GM18498 (cell line): ENCODE results near the gene ARID1B.
A peak's percentile ranks its signal among the peaks of the same experiment; 100 is the strongest.

Experiments
- ATAC-seq: cut with Tn5 transposase; IDR thresholded peaks from one replicate; pipeline ENCODE4 v1.9.1; 2021; ENCODE audit warnings: mild to moderate bottlenecking, moderate library complexity; ENCODE audit not compliant: unreplicated experiment

ARID1B gene

DNA sequence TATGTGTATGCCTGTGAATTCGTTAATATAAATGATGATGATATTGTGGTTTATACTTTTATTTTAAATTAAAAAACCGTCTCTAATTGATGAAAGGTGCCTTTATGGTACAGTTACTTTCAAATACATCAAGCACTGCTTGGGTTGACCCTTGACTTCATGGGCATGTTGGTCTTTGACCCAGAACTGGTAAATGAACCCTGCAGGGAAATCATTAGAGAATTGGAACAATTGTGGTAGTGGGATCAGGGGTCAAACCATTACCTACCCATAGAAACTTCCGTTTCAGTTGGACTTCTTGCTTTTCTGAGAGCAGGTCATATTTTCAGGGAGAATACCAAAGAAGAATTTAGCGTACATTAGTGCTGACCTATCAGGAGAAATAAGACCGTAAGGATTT is 288.2 kb downstream of the ARID1B start:
- no peak for ATAC-seq

DNA sequence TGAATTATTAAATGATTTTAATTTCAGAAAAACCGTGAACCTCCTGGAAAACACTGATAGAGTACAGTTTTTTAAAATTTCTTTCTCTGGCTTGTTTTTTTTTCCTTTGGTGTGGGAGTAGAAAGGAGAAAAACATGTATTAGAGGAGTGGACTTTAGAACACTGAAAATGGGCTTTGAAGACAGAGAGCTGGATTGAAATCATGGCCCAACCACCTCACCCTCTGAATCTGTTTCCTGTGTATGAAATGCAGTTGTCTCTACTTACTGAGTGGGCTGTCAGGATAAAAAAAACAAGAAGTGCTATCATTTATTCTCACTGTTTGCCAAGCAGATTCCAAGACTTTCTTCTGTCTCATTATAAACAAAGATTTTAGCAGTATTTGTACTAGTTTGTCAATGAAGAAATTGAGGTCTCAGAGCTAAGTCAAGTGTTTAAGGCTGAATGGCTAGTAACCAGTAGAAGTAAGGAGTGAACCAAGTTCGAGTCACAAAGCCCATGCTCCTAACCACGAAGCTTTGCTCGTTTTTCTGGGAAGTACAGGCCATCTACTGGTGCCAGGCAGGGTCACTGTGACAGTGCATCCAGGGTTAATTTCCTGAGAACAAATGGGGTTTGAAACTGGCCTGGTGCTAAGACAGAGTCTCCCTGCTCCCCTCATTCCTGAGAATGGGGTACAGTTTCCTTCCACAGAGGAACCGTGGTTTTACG is 289.8 kb downstream of the ARID1B start:
- no peak for ATAC-seq

DNA sequence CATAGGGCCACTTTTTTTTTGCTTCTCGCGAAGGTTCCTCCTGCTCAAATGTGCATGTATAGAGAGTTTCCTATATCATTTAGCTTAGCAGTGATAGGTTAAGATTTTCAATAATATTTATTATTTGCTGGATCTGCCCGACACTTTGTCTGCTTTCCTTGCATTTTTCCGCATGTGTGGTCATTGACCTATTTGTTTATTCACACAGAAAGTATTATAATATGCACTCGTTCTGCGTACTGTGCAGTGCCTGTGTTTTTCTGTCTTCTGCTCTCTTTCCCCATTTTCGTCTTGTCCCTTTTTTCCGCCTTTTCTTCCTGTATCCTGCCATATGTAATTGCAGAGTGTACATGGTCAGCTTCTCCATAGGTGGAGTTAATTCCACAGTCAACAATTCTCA is 290.3 kb downstream of the ARID1B start:
- no peak for ATAC-seq

DNA sequence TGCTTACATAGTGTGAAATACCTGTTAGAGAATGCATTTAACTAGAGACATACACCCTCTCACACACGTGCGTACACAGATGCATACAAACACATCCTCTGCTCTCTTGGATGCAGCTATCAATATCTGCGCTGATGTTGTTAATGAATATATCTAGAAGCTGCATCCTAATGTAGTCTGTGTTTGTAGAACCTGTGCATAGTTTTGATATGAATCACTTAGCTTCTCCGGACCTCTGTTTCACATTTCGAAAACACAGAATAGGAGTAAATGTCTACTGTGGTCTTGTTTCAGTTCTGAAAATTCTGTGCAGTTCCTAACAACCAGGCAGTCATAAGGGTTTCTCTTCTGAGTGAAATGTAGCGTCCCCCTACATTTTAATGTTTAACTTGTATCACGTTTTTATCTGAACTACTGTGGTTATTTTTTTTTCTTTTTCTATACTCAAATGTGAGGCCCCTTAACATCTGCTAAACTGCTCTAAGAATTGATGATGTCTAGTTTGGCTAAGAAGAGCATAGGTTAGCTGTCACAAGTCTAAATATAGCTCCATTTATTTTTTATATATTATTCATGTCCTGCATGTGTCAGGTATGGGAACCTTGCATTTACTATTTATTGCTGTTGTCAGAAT is 291.6 kb downstream of the ARID1B start:
- ATAC-seq: peak; percentile 97

DNA sequence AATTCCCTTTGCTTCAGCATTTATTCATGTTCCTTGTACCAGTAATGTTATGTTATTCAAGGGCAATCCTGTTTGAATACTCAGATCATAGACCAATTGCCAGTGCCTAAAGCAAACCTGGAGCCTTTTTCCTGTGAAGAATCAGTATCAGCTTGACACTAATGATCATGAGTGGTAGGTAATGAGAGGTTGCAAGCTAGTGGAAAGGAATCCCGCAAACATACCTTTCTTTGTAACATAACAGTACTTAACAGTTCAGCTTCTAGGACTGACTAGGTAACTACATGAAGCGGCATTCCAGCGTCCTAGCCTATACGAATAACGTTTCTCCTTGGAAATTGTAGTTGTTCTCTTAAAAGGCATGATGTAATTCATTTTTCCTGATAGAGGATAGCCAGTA is 292.4 kb downstream of the ARID1B start:
- ATAC-seq: no peak

DNA sequence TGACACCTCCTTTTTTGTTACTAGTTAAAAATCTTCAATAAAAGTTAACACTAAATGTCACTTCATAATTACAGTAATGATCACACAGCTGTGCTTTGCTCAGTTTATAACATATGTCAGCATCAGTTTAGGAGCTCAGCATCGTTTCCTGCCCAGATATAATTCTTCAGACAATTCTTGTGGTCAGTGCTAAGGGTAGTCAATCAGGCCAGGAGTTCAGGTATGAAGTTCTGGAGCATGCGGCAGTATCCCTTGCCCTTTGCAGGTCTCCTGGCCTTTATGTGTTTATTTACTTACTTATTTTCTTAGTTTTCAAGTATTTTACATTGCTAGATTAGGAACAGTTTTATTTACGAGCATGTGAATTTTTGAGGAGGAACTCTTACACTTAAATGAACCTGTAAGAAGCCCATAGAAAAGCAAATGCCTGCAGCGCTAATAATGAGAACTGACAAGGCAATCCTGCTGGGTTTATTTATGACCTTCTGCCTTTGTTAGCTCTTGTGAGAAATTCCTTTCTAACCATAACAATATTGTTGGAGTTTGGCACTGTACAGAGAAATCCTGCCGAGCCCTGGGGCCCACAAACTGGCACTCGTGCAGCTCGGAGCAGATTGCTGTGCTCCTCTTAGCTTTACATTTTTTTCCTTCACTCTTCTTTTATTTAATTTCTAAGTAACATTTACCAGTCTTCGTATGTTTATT is 293.4 kb downstream of the ARID1B start:
- ATAC-seq: no peak

DNA sequence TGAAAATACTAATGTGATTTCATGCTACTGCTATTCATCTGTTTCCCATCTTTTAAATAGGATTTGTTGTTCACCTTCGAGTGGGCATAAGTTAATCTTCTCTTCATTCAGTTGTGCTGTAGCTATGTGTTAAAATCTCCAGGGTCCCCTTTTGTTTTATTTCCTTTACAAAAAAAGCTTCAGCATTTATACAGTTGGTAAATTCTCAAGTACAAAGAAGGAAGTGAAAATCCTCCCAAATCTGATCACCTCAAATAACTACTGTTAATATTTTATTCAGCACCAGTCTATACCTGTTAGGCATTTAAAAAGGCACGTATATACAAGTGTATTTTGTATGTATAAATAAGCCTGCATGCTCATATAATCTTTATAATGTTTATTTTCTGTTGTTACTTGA is 294.9 kb downstream of the ARID1B start:
- no peak for ATAC-seq

DNA sequence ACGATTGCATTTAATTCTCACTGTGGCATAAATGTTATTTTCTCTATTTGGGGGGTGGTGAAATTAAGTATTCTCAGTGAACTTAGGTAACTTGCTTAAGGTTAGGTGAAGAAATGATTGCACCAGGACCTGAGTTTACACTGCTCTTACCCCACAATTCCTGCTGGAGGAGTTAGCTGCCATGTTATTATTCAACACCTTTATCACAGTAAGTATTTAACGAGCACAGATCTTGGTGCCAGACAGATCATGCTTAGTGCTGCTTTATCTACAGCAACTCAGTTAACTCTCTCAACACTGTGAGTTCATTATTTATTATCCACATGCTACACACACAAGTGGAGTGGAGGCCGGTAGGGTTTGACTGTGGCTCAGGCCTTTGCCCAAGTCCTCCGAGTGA is 296.4 kb downstream of the ARID1B start:
- no peak for ATAC-seq

DNA sequence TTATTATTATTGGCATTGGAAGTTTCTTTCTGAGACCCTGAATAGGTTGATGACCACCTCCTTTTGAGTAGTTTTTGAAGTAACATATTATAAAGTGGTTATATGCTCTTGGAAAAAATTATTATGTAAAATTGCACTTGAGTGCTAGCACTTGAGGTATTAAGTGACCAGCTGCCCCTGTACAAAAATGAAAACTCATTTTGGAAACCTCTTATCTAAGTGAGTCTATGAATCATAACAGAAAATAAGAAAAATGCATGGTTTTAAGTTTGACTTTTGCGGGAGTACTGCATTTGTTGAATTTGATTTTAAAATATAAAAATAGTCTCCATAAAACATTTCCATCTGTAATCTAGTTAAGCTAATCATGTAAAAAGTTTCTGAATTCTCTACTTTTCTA is 297.8 kb downstream of the ARID1B start:
- ATAC-seq: no peak

DNA sequence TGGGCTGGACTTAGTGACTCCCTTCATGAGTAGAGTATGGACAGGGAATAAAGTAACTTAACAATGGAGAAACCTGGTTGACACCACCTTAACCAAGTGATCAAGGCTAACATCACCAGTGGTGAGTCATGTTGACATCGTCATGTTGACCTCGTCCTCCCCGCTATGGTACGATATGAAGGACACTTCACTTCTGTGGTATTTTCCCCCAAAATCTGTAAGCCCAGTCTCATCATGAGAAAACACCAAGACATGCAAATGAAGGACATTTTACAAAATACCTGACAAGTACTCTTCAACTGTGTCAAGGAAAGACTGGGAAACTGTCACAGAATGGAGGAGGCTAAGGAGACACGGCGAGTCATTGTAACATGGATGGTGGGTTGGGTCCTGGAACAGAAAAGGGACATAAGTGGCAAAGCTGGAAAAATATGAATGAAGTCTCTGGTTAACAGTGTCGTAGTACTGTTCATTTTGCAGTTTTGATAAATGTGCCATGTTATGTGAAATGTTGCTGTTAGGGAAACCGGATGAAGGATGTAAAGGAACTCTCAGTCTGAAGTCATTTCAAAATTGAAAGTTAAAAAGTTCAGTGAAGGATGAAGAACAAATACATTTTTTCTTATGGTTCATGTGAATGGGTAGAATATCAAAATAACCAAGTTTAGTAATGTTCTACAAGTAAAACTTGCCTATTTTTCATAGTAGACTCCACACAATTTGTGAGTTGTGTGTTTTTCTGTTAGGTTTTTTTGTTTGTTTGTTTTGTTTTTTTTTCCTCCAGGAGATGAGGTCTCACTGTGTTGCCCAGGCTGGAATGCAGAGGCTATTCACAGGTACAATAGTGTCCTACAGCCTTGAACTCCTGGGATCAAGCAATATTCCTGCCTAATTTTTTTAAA is 298.6 kb downstream of the ARID1B start:
- peak; percentile 85 for ATAC-seq

DNA sequence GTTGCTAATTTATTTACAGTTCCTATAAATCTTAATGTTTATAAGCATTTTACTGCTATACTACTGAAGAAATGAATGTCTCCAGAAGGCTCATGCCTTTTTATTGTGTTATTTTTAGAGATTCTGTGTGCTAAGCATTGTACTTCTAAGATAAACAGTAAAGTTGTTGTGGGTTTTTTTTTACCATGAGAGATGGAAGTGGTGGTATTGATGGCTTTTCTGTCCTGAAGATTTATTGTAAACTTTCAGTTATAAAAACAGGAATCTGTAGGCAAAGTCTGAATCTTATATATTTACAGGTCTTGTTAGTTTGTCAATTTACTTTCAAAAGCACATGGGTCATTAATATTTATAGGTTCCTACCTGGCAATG is 299.3 kb downstream of the ARID1B start:
- no peak for ATAC-seq

DNA sequence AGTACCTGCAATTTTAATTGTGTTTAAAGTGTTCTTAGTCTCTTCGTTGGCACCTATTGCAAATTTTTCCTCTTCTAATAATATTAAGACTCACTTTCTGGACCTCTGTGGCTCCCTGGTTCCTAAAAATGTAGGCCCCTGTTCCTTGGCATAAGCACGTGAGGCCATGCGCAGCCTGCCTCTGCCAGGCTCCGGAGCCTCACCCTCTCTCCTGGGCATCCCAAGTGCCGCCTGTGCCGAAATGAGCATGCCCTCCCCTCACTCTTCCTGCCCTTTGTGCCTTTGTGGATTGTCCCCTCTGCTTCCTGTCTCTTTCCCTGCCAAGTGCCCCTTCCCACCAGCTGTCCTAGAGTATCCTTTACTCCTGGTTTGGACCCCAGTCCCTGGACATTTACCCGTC is 300.1 kb downstream of the ARID1B start:
- no peak for ATAC-seq

DNA sequence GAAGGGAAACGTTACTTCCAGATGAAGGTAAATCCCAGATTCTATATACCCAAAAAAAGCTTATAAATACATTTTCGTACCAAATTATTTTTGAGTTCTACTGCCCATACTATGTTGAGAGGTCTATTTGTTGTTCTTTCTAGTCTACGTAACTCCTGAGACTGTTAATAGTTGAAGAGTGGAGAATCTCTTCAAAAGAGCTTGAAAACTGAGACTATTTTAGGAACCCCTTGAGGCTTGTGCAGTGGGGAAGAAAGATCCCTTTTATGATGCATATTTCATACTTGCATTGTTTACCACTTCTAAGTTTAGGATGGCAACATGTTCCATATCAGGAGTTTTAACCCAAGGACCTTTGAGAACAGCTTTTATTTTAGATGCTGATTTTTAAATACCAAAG is 301.1 kb downstream of the ARID1B start:
- ATAC-seq: no peak

DNA sequence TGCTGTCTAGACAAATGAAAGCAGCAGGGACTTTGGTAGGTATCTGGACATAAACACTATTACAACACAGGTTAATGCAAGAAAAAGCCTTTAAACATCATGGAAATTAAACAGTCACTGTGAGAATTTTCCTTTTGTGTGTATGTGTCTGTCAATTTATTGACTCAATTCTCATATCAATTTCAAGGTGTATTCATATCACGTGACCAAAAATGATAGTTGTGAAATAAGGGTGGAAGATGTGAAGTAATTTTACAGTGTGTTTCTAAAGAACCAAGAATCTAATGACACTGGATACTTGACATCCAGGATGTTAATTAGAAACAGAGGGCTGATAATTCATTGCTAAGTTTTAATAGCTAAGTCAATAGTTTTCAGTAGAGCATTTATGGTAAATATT is 302.1 kb downstream of the ARID1B start:
- ATAC-seq: no peak

DNA sequence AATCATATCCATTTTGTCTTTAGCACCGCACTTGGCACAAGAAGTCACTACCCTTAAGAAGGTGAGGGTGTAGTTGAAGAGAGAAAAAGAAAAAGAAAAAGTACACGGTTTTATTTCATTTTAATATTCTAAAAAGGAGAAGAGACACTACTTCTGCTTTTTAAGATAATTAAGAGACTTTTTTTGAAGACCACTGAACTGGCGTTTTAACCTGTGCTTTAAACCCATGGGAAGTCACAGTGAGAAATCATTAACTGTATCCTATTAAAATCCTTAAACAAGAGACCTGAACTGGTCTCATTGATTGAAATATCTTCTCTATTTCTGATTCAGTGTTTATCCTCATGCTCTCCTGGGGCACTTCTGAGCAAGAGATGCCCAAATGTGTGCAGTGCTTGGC is 302.6 kb downstream of the ARID1B start:
- no peak for ATAC-seq

DNA sequence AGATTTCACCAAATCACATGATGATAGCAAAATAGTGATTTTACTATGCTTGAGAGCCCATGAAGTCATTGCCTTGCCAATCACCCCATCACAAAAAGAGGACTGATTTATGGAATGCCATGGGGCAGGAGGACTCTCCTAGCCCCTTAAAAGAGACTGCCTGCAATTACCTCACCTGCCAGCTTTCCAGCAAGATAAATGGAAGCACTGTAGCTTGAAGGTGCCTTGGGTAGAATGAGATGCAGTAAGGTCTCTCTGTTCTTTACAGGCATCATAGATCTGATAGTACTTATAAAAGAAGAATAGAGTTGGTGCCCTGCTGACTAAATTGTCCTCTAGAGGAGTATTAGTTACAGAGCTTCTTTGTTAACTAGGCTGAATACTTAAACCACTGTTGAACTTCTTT is 303.8 kb downstream of the ARID1B start:
- ATAC-seq: no peak

DNA sequence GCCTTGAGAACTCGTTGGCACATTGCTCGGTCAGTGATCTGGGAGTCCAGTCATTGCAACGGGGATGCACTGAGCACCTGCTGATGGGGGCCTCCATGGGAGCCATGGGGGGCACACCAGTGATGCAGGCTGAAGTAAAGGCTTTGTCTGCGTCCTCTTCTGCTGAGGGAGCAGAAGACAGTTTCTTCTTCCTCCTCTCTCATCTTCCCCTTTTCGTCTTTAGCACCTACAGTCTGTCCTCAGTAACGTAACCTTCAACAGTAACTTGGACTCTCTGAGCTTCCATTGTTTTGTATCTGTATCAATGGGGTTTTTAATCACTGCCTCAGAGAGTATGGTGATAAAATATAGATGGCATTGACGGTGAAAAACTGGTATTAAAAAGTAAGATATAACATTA is 306.2 kb downstream of the ARID1B start:
- no peak for ATAC-seq

DNA sequence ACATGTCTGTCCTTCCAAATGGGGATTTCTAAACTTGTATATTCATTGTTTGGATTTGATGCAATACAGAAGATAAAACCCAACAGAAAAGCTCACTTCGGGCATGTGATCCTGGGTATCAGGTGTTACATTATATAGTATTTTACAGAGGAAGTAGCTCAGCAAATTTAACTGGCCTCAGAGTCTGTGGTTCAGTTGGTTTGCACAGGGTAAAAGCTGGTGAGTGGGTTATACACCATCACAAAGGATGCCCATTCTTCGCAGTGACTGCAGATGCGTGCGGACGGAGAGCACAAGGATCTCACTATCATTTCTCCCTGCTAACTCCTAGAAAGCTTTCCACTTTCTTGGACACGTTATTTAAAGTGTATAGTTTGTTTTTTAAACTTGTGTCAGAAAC is 309.5 kb downstream of the ARID1B start:
- no peak for ATAC-seq

DNA sequence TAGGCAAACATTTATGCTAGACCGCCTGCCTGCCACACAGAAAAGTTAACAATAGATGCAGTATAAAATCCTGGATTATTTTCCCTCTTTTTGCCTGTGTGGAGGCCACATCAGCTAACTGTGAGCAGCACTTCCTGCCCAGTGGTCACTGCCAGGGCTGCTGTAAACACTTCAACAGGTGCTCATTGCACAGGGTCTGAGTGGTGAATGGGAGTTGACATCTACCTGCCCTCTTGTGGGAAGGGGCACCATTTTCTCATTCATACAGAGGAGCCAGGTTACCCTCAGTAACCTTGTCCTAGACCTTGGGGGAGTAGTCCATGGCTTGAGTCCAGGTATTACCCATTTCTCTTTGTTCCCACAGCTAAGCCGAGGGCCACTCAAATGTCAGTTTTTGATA is 310.8 kb downstream of the ARID1B start:
- ATAC-seq: no peak

DNA sequence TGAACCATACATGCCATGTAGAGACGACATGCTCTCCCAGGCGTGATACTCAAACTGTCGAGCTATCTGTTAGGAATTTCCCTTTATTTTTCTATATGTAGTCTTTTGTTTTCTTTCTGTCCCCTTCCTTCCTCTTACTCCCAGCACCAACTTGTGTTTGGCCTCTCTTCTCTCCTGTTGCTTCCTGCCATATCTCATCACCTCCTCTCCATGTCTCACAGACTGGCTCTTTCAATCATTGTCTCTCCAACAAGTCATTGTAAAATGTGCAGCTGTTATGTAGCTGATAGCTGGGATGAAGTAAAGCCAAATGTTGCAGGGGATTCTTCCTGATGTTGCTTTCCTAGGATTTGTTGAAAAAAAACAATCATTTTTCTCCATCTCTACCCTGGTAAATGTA is 311.7 kb downstream of the ARID1B start:
- ATAC-seq: no peak

DNA sequence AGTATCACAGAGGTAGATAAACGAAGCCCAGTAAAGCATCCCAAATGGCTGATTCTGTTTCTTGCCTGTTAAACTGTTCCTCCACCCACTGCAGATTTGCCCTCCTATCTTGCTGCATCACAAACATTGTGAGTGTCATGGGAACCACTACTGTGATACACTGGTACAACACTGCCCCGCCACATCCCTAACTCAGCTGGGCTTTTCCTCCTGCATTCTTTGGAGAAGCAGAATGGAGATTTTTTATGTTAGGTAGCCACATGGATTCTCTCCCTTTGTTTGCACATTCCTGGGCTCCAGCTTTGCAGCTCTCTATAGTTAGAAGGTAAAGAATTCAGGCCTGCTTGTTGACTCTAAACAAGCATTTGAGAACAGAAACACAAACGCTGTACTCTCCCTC is 312.1 kb downstream of the ARID1B start:
- no peak for ATAC-seq
